GM12878 (cell line): ENCODE results near the gene TNFSF15. TPM values are rescaled to one million over a fixed set of nuclear protein-coding genes. Genes with fewer than 3 reads are reported as not detected.

ENCODE experiments used
- ATAC-seq: fragments of 200-7000 bp; cut with Tn5 transposase; 3 replicates; pipeline ENCODE4 v1.9.1; 2020; ENCODE audit warnings: mild to moderate bottlenecking, moderate library complexity
- BruUV-seq: library from RNA; stranded (reverse); fragments of 400-500 nt; replicated peaks from 2 replicates; lab custom pipeline; 2021; lab: Mats Ljungman, UMichigan
- CTCF ChIA-PET: fragments of 300-600 bp; sonication (Branson Sonifier 250); formaldehyde crosslinking; extraction: SDS; loops from one replicate; lab custom pipeline; 2021; ENCODE audit warnings: inconsistent platforms; lab: Yijun Ruan, JAX
- POLR2A ChIA-PET: fragments of 350-600 bp; formaldehyde crosslinking; extraction: SDS; loops from one replicate; lab custom pipeline; 2021; ENCODE audit warnings: inconsistent platforms; lab: Charles Lee
- RAD21 ChIA-PET: fragments of 300-600 bp; sonication (Branson Sonifier 250); formaldehyde crosslinking; loops from one replicate; lab custom pipeline; 2023; ENCODE audit warnings: antibody characterized with exemption; ENCODE audit not compliant: unreplicated experiment; lab: Charles Lee
- SMC1A ChIA-PET: fragments of 300-600 bp; sonication (Branson Sonifier 250); formaldehyde crosslinking; loops from one replicate; lab custom pipeline; 2023; ENCODE audit not compliant: unreplicated experiment, uncharacterized antibody; lab: Charles Lee
- DNase-seq: peaks from one replicate; pipeline ENCODE4 v3.0.0-alpha.2; 2011; ENCODE audit warnings: low read depth, low spot score
- FAIRE-seq: peaks from 3 replicates; lab custom pipeline; 2011; peaks lifted over from hg19 to GRCh38; lab: Jason Lieb, UNC
- H2AFZ ChIP-seq: 2 replicates; pipeline ENCODE4 v1.6.0; 2011; ENCODE audit warnings: low read depth, low read length, control low read depth; ENCODE audit not compliant: control insufficient read depth
- H3K27ac ChIP-seq: 2 replicates; pipeline ENCODE4 v1.5.1; 2011; ENCODE audit warnings: control low read depth; ENCODE audit not compliant: control insufficient read depth, insufficient read depth
- H3K27me3 ChIP-seq, 2 experiments: replicated peaks in 1 of 2; 2 replicates each; pipeline versions ENCODE4 v1.6.0 to v1.6.1; 2011; ENCODE audit warnings: low read length in 1 of 2; ENCODE audit not compliant: control insufficient read depth in 2 of 2, insufficient read depth in 2 of 2
- H3K36me3 ChIP-seq, 2 experiments: 2 replicates each; pipeline ENCODE4 v1.5.1; 2011; ENCODE audit warnings: low read length in 1 of 2; ENCODE audit not compliant: control insufficient read depth in 2 of 2, insufficient read depth in 2 of 2
- H3K4me1 ChIP-seq: 2 replicates; pipeline ENCODE4 v1.6.1; 2011; ENCODE audit warnings: mild to moderate bottlenecking, low read length, moderate library complexity, mixed read lengths; ENCODE audit not compliant: control insufficient read depth, insufficient read depth
- H3K4me2 ChIP-seq: 2 replicates; pipeline ENCODE4 v1.6.0; 2011; ENCODE audit warnings: control low read depth; ENCODE audit not compliant: control insufficient read depth, insufficient read depth
- H3K4me3 ChIP-seq: fragments of 200-600 bp; sonication (generic); 2 replicates; pipeline ENCODE4 v1.5.1; 2016
- H3K79me2 ChIP-seq: 2 replicates; pipeline ENCODE4 v1.6.0; 2011; ENCODE audit warnings: low read length; ENCODE audit not compliant: control insufficient read depth, insufficient read depth
- H3K9ac ChIP-seq: 2 replicates; pipeline ENCODE4 v1.8.0; 2011; ENCODE audit warnings: low read length, control low read depth, mixed read lengths; ENCODE audit not compliant: control insufficient read depth, insufficient read depth
- H3K9me3 ChIP-seq: replicated peaks from 3 replicates; pipeline ENCODE4 v1.5.1; 2011; ENCODE audit warnings: mild to moderate bottlenecking, low read length; ENCODE audit not compliant: control insufficient read depth, insufficient read depth
- H4K20me1 ChIP-seq: 2 replicates; pipeline ENCODE4 v1.6.0; 2011; ENCODE audit not compliant: control insufficient read depth, insufficient read depth
- CBFB ChIP-seq: IDR thresholded peaks from 2 replicates; pipeline ENCODE4 v1.6.1; 2016; ENCODE audit warnings: antibody characterized with exemption, low read depth
- EGR1 ChIP-seq, 2 experiments: IDR thresholded peaks; 1 replicate in 1 of 2; 2 replicates in 1 of 2; pipeline ENCODE4 v1.6.1; 2011 to 2012; ENCODE audit warnings: low read depth in 2 of 2, low read length in 2 of 2, borderline replicate concordance in 1 of 2, mild to moderate bottlenecking in 1 of 2, moderate library complexity in 1 of 2
- EZH2 ChIP-seq: IDR thresholded peaks from 2 replicates; pipeline ENCODE4 v1.6.1; 2012; ENCODE audit warnings: low read depth, mild to moderate bottlenecking, control low read depth, inconsistent platforms, low read length, borderline replicate concordance; ENCODE audit not compliant: control insufficient read depth
- WGBS: methylation state at CpG from one replicate; pipeline ENCODE4 v1.1.6; 2016; ENCODE audit warnings: low lambda C conversion rate; ENCODE audit not compliant: insufficient replicate concordance, insufficient coverage; ENCODE audit errors: missing lambda C conversion rate; 5-methylcytosine and 5-hydroxymethylcytosine counted together
- in situ Hi-C: fragments of 300-500 bp; cut with MboI; formaldehyde crosslinking; loops from 9 replicates; pipeline ENCODE4 v1.14.3; 2018; ENCODE audit warnings: mixed read lengths
- intact Hi-C: fragments of 100-400 bp; cut with micrococcal nuclease; formaldehyde crosslinking; loops from one replicate; pipeline ENCODE4 v1.14.2; 2022; ENCODE audit not compliant: unreplicated experiment
- polyA plus RNA-seq, 11 experiments: library from polyadenylated mRNA; depleted of rRNA in 4 of 11; unstranded in 6 of 11; stranded (reverse) in 5 of 11; fragments of >200 nt; fragmentation: Nextera tagmentation in 4 of 11; fragmentation: Illumina TruSeq in 1 of 11; extraction: Ambion mirVana in 4 of 11; extraction: Trizol in 1 of 11; gene quantifications; 1 replicate in 1 of 11; 2 replicates in 10 of 11; pipeline versions ENCODE4 v1.2.1 to v1.2.3, GENCODE V29; 2011 to 2016; ENCODE audit warnings: inconsistent platforms in 2 of 11, missing spikeins in 2 of 11, low read depth in 1 of 11
- total RNA-seq, 4 experiments: library from RNA; depleted of rRNA in 3 of 4; stranded (reverse); fragments of >200 nt in 3 of 4; fragmentation: Illumina TruSeq in 1 of 4; extraction: Trizol in 1 of 4; gene quantifications; 2 replicates each; pipeline versions ENCODE4 v1.2.1 to v1.2.3, GENCODE V29; 2013 to 2021
- TF ChIP-seq, protein P1 (sequence below): IDR thresholded peaks from 2 replicates; pipeline ENCODE4 v1.6.1; 2011; ENCODE audit warnings: mild to moderate bottlenecking, low read depth, low read length, moderate library complexity; ENCODE audit not compliant: insufficient replicate concordance
- TF ChIP-seq, protein P2 (sequence below): fragments of 450-650 bp; IDR thresholded peaks from 2 replicates; pipeline ENCODE4 v1.6.1; 2017; ENCODE audit warnings: mild to moderate bottlenecking

Gene TNFSF15
- total and polyA plus RNA-seq, 10 of the 15 experiments (the other 5 are each of a cell fraction or from before 2014, with no cell fraction given) = 0.03 TPM; not detected in 9

DNA sequence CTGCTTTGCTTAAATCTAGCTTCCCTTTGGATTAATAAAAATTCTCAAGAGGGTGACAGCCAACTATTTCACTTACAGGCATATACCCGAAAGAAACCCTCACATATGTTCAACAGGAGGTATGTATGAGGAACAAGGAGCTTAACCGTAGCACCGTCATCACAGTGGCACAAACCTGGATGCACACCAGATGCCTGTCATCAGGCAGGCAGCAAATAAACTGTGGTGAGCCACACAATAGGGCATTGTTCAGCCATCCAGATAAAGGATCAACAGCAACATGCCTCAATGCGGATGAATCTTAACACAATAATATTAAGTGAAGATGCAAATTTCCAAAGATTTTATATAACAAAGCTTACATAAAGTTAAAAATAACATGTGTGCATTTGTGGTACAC is 5.5 kb upstream of the TNFSF15 start (continued):
- TF ChIP-seq, protein P1, sequence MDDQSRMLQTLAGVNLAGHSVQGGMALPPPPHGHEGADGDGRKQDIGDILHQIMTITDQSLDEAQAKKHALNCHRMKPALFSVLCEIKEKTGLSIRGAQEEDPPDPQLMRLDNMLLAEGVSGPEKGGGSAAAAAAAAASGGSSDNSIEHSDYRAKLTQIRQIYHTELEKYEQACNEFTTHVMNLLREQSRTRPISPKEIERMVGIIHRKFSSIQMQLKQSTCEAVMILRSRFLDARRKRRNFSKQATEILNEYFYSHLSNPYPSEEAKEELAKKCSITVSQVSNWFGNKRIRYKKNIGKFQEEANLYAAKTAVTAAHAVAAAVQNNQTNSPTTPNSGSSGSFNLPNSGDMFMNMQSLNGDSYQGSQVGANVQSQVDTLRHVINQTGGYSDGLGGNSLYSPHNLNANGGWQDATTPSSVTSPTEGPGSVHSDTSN = no peak
- TF ChIP-seq CBFB = no peak

DNA sequence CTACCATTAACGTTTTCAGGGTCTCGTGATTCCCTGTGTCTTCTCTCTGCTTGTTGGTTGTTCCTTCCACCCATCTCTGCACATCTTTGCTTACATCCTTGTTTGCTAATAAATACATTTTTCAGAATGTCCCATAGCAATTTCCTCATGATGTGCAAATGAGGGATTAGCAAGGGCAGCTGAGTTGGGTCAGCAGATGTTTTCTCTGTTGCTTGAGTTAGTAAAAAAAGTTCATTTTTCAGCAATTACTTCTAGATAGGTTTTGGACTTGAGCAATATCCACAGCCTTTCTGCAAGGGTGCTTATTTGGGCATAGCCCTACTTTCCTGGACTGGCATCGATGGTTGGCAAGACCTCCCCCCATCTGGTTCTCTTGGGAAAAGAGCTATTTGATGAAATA is 4.8 kb upstream of the TNFSF15 start:
- H3K79me2 ChIP-seq = no peaks in the 10 kb centered on the region
- H4K20me1 ChIP-seq = no peaks in the 10 kb centered on the region
- no peak overlapping the region for H3K4me3 ChIP-seq
- H3K27me3 ChIP-seq = 0 out of 4 replicates have a peak, but pooled peaks cover 0 to 3% of the 10 kb centered on the region in 2 experiments
- FAIRE-seq (no peak), DNase-seq (no peak), ATAC-seq (no peak)
- in situ Hi-C loops (no loop called here), intact Hi-C loops (no loop called here)
- BruUV-seq = no TSS peak
- RAD21 ChIA-PET = no interaction called here
- H3K4me1 ChIP-seq = peaks cover 14% of the 10 kb centered on the region
- no peak overlapping the region for H2AFZ ChIP-seq
- H3K9me3 ChIP-seq = no peaks in the 10 kb centered on the region
- TF ChIP-seq EZH2 (no peak), EGR1 (IDR thresholded peaks at IDR 0.05; ENCODE audit: borderline replicate concordance in 1 of 2, low read depth in 2 of 2, low read length in 2 of 2) (no peak)
- TF ChIP-seq, protein P2, sequence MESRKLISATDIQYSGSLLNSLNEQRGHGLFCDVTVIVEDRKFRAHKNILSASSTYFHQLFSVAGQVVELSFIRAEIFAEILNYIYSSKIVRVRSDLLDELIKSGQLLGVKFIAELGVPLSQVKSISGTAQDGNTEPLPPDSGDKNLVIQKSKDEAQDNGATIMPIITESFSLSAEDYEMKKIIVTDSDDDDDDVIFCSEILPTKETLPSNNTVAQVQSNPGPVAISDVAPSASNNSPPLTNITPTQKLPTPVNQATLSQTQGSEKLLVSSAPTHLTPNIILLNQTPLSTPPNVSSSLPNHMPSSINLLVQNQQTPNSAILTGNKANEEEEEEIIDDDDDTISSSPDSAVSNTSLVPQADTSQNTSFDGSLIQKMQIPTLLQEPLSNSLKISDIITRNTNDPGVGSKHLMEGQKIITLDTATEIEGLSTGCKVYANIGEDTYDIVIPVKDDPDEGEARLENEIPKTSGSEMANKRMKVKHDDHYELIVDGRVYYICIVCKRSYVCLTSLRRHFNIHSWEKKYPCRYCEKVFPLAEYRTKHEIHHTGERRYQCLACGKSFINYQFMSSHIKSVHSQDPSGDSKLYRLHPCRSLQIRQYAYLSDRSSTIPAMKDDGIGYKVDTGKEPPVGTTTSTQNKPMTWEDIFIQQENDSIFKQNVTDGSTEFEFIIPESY = no peak
- H3K4me2 ChIP-seq = no peak overlapping the region
- CTCF ChIA-PET = no interaction called here
- H3K9ac ChIP-seq = no peak overlapping the region
- POLR2A ChIA-PET = no interaction called here
- SMC1A ChIA-PET = interaction anchor here (1.0 kb wide), 1 partner anchor 14 kb away, joined by 3 read pairs; no protein-coding TSS in a partner anchor
- 6% methylated on average over 3 of the region's 3 CpGs for WGBS
- H3K27ac ChIP-seq = no peak overlapping the region
- no peaks in the 10 kb centered on the region for H3K36me3 ChIP-seq
